GM18507 (cell line): ENCODE measurements around the gene MMADHC.

Experiments
- DNase-seq: peaks from one replicate; pipeline ENCODE4 v3.0.0; 2011; ENCODE audit warnings: low read depth; ENCODE audit not compliant: insufficient read length; ENCODE audit errors: extremely low spot score
- FAIRE-seq: peaks from 2 replicates; lab custom pipeline; 2011; peaks lifted over from hg19 to GRCh38; lab: Jason Lieb, UNC

MMADHC gene

GRCh38 chr2:149561309-149561926 lies 26.2 kb downstream of the MMADHC start:
- DNase-seq (no peak), FAIRE-seq (peak; percentile 64)

DNA sequence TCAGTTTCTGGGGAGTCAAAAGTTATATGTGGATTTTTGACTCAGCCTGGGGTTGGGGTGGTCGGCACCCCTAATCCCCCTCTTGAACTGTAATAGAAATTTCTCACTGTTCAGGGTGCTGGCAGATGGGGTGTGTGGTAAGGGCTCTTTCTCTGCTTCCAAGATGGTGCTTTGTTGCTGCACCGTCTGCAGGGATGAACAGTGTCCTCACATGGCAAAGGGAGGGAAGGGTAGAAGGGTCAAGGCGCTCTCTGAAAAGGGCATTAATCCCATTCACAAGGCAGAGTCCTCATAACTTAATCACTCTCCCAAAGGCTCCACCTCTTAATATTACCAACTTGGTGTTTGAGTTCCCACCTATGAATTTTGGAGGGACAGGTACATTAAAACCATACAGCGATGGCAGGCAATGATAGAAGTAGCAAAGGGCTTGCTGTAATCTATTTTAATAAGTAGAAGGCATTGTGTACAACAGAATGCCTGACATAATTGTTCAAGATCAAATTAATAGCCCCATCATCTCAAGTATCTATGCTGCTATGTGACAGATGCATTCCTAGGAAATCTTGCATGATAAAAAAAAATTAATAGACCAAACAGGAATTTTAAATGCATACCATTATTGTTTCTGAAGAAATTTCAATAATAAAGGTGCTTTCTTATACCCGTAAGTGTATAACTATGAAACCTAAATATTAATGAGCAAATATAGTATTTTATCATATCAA lies 28.1 kb downstream of the MMADHC start:
- no peak for FAIRE-seq

GRCh38 chr2:149556452-149556851 lies 31.1 kb downstream of the MMADHC start:
- DNase-seq (no peak), FAIRE-seq (no peak)

More for the DNA sequence above, 28.1 kb downstream of the MMADHC start:
- DNase-seq = no peak

GRCh38 chr2:149552830-149553229 lies 34.7 kb downstream of the MMADHC start:
- no peak for DNase-seq
- no peak for FAIRE-seq

GRCh38 chr2:149552226-149552625 lies 35.3 kb downstream of the MMADHC start:
- no peak for FAIRE-seq
- DNase-seq = no peak

GRCh38 chr2:149544692-149545091 lies 42.9 kb downstream of the MMADHC start:
- FAIRE-seq = no peak
- DNase-seq = no peak

DNA sequence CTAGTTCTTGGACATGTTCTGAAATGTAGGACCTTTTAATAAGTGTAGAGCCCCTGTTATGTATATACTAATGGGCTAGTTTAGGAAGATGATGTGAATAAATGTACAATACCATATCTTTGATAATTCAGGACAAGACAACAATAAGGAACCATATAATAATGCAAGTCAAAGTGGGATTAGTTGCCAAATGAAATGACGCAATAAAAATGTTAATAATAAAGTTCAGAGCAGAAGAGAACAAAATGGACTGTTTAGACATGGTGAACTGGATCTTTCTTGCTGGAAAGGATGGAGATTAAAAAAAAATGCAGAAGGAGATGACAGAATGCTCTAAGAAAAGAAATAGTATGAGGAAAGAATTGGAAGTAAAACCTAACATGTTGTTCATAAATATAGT lies 43.7 kb downstream of the MMADHC start:
- DNase-seq (no peak), FAIRE-seq (no peak)

- DNase-seq (no peak), FAIRE-seq (no peak)
Measured at GRCh38 chr2:149540138-149540537, 47.4 kb downstream of the MMADHC start.

DNA sequence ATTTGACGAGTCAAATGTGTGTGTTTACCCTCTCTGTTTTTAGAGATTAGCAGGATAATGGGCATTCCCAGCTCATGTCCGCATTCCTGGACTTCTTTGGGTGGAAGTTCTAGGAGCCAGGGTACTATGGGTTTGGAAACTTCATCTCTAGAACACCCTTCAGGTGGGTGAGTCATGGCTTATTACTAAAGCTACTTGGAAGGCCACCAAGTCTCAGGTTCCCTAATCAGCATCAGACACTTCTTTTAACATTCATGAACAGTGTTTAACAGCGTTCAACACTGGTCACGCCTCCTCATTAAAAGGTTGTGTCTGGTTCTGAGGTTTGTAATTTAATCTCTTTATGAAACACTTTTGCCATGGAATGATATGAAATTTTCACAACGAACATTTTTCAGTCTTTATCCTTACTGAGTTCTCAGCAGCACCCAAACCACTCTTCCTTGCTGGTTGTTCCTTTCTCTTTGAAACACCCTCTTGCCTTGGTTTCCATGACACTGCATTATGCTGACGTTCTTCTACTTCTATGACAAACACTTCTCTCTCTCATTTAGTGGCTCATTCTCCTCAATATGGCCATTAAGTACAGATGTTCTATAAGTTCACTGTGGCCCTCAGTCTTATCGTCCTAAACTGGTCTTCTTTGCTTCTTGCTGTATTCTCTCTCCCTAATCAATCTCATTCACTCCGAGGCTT lies 49.3 kb downstream of the MMADHC start:
- FAIRE-seq = no peak
- no peak for DNase-seq

DNA sequence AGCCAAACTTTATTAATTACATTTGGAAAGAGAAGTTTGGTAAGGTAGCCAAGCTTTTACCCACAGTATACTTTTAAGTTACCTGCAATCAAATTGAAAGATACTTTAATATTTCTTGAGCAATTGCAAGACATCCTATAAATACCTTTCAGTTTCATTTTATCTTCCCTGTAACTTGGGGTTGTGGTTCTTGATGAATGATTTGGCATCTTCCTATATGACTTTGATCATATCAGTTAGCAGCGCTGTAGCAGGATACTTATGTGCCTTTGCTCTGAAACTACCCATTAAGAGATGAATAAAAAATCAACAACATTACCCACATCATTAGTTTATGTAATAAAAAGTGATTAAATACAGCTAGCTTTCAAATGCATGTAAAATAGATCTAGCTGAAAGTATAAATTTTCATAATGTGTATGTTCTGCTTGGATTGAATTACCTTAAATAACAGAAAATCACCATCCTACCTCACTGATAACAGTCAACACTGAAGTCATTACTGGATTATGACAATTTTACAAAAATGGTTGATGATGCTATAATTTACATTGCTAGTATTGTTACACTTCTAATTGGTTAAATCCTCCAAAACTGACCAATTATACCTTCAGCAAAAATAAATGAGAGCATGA lies 50.4 kb downstream of the MMADHC start:
- FAIRE-seq (no peak), DNase-seq (no peak)

- no peak for DNase-seq
- no peak for FAIRE-seq
Measured at GRCh38 chr2:149536649-149537048, 50.9 kb downstream of the MMADHC start.

- no peak for FAIRE-seq
Measured at GRCh38 chr2:149534674-149535073, 52.9 kb downstream of the MMADHC start.

GRCh38 chr2:149528983-149529382 lies 58.6 kb downstream of the MMADHC start:
- DNase-seq (no peak), FAIRE-seq (no peak)

More at GRCh38 chr2:149534674-149535073, 52.9 kb downstream of the MMADHC start:
- DNase-seq = no peak

DNA sequence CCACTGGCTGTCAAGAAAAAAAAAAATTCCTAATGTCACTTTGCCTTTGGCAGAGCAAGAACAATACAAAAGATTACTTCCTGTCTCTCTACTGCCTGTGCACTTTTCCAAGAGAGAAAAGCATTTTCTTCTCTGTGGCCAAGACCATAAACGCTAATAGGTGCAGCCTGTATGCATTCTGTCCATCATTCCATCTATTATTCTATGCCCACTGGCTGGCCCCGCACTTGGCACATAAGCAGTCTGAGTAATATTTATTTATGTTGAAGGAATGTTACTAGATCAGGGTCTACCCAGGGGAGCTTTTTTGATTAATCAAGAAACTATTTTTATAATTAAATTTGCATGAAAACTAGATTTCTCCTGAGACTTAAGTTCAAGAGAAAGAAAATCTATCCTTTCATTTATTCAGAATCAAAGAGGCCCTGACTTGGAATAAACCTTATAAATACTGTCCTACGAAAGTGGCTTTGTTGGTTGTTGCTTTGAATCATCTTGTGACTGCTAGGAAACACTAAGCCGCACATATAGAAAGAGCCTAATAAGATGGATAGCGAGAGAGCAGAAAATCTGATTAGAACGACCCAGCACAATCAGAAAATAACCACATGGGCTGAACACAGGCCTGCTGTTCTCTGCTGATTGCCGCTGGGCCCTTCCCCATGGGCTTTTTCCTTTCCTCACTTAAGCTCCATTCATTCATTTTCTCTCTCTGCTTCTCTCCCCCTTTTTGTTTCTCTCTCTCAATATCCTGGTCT lies 59.4 kb downstream of the MMADHC start:
- FAIRE-seq (no peak), DNase-seq (no peak)

DNA sequence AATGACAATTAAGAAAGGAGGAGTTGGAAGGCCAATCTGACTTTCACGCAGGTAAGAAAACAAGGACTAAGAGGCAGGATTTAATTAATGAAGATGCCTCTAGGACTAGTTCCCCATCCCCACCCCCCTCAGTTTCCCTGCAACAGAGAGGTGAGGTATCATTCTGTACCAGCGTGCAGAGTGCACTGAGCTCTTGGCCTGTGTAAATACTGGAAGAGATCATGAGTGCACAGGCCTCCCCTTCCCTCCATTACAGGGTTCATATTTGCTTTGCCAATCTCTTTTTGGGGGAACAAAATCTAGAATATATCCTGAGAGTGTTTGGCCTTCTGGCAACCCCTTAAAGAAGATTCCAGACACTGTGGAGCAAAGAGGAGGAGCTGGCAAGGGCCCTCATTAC lies 60.9 kb downstream of the MMADHC start:
- no peak for FAIRE-seq

GRCh38 chr2:149525323-149525722 lies 62.3 kb downstream of the MMADHC start:
- no peak for DNase-seq
- no peak for FAIRE-seq

More for the DNA sequence above, 60.9 kb downstream of the MMADHC start:
- no peak for DNase-seq
